Measurements from ENCODE around the gene LMF1. TPM values are rescaled to one million over a fixed set of nuclear protein-coding genes. Genes with fewer than 3 reads are reported as not detected.

LMF1 gene
- total RNA-seq, 1 donor from 2014 or later, result 21.4 TPM

- H3K4me3 Mint-ChIP-seq, result no peak overlapping the region
- H3K27ac Mint-ChIP-seq, result no peak overlapping the region
- H3K27me3 Mint-ChIP-seq, result peaks cover 4% of the 10 kb centered on the region
- H3K9me3 Mint-ChIP-seq, result no peaks in the 10 kb centered on the region
- no peak for TF ChIP-seq CTCF (conservative IDR thresholded peaks at IDR 0.05)
- no peak for DNase-seq (ENCODE audit: extremely low spot score, unreplicated experiment)
- H3K4me1 Mint-ChIP-seq (ENCODE audit: unreplicated experiment), result peaks cover 12% of the 10 kb centered on the region
- no peaks in the 10 kb centered on the region for H3K36me3 Mint-ChIP-seq
Observed at GRCh38 chr16:1014221-1014620, 43.4 kb upstream of the LMF1 start.

DNA sequence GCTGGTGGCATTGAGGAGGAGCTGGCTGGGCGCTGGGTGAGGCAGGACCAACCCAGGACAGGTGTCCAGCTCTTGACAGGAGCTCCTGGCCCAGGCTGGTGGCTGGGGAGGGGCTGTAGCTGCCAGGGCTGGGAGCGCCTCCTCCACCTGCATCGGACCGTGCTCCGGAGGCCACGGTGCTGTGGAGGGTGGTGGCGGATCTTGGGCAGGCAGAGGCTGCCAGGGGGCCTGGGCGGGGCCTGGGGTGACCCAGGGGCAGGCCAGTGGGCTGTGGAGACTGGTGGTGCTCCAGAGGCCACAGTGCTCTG is 42.8 kb upstream of the LMF1 start:
- Mint-ChIP-seq H3K27me3 (peaks cover under 1% of the 10 kb centered on the region), H3K4me1 (ENCODE audit: unreplicated experiment) (peaks cover 8% of the 10 kb centered on the region), H3K36me3 (no peaks in the 10 kb centered on the region), H3K4me3 (no peak overlapping the region), H3K9me3 (no peaks in the 10 kb centered on the region), H3K27ac (no peak overlapping the region)
- no peak for DNase-seq (ENCODE audit: extremely low spot score, unreplicated experiment)
- no peak for TF ChIP-seq CTCF (conservative IDR thresholded peaks at IDR 0.05)

- Mint-ChIP-seq H3K27ac (no peak overlapping the region), H3K9me3 (no peaks in the 10 kb centered on the region), H3K4me1 (ENCODE audit: unreplicated experiment) (peaks cover 8% of the 10 kb centered on the region), H3K27me3 (no peaks in the 10 kb centered on the region), H3K36me3 (no peaks in the 10 kb centered on the region), H3K4me3 (no peak overlapping the region)
- DNase-seq (ENCODE audit: extremely low spot score, unreplicated experiment), result no peak
- no peak for TF ChIP-seq CTCF (conservative IDR thresholded peaks at IDR 0.05)
Observed at GRCh38 chr16:1012722-1013592, 42.2 kb upstream of the LMF1 start.

- H3K4me3 Mint-ChIP-seq, result no peak overlapping the region
- H3K27me3 Mint-ChIP-seq, result no peaks in the 10 kb centered on the region
- no peaks in the 10 kb centered on the region for H3K9me3 Mint-ChIP-seq
- no peaks in the 10 kb centered on the region for H3K36me3 Mint-ChIP-seq
- H3K4me1 Mint-ChIP-seq (ENCODE audit: unreplicated experiment), result peaks cover 5% of the 10 kb centered on the region
- no peak for TF ChIP-seq CTCF (conservative IDR thresholded peaks at IDR 0.05)
- DNase-seq (ENCODE audit: extremely low spot score, unreplicated experiment), result no peak
- no peak overlapping the region for H3K27ac Mint-ChIP-seq
Observed at GRCh38 chr16:1012135-1012534, 41.4 kb upstream of the LMF1 start.

DNA sequence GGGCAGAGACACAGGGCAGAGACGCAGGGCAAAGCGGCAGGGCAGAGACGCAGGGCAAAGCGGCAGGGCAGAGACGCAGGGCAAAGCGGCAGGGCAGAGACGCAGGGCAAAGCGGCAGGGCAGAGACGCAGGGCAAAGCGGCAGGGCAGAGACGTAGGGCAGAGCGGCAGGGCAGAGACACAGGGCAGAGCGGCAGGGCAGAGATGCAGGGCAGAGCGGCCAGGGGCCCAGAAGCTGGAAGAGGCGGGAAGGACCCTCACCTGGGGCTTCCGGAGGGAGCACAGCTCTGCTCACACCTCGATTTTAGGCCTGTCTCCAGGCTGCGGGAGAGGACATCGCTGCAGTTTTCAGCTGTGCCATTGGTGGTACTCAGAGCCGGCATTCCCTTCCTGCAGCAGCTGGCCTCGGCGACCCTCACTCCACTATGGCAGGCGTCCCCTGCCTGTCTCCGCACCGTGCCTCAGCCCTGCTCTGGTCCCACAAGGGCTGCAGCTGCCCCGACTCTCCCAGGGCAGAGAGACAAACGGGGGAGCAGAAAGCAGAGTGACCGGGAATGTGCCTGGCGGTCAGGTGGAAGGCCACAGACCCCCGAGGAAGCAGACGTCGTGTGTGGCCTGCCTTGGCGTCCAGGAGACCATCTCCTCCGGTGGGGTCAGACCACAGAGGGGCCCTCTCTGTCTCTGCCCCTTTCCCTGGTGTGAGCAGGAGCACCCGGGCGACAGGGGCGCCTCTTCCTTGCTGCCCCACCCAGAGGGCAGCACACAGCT is 40.7 kb upstream of the LMF1 start:
- TF ChIP-seq CTCF (conservative IDR thresholded peaks at IDR 0.05), result no peak
- H3K27me3 Mint-ChIP-seq, result no peaks in the 10 kb centered on the region
- peaks cover 3% of the 10 kb centered on the region for H3K4me1 Mint-ChIP-seq (ENCODE audit: unreplicated experiment)
- H3K9me3 Mint-ChIP-seq, result no peaks in the 10 kb centered on the region
- no peak overlapping the region for H3K27ac Mint-ChIP-seq
- H3K36me3 Mint-ChIP-seq, result no peaks in the 10 kb centered on the region
- no peak overlapping the region for H3K4me3 Mint-ChIP-seq
- DNase-seq (ENCODE audit: extremely low spot score, unreplicated experiment), result no peak
